GM20000 (cell line): ENCODE data around the gene ADK.

ENCODE experiments used
- DNase-seq: peaks from one replicate; pipeline ENCODE4 v3.0.0; 2012; ENCODE audit warnings: low spot score
- TF ChIP-seq, protein P1 (sequence below): IDR thresholded peaks from 2 replicates; pipeline ENCODE4 v1.5.1; 2012; ENCODE audit warnings: mild to moderate bottlenecking, control low read depth; ENCODE audit errors: extremely low read depth, missing control alignments

Gene ADK

DNA sequence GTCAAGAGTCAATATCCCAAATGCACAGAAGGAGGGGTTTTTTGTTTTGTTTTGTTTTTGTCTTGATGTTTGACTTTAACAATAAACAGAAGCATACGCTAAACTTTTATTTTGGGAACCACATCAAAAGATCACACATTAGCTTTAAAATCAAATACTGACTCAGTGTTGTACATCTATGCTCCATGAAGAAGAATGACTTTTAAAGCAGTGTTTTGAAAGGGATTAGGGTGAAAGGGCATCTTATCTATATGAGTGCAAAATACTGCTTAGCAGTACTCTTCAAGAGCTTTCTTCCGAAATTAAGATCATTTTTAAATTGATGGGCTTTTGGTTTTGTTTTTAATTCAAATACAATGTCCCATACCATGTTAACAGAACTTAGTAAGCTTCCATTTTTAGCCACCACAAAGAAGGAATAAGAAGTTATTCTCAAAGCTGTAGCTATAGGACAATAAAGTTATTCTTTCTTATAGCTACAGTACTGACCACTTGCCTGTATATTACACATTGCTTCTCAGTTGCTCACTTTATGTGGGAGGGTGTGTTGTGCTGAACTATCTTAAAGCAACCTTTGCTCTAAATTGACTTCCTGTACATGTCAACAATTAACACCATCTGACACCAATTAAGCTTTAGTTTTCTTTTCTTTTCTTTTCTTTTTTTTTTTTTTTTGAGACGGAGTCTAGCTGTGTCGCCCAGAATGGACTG is 531.1 kb downstream of the ADK start:
- TF ChIP-seq, protein P1, sequence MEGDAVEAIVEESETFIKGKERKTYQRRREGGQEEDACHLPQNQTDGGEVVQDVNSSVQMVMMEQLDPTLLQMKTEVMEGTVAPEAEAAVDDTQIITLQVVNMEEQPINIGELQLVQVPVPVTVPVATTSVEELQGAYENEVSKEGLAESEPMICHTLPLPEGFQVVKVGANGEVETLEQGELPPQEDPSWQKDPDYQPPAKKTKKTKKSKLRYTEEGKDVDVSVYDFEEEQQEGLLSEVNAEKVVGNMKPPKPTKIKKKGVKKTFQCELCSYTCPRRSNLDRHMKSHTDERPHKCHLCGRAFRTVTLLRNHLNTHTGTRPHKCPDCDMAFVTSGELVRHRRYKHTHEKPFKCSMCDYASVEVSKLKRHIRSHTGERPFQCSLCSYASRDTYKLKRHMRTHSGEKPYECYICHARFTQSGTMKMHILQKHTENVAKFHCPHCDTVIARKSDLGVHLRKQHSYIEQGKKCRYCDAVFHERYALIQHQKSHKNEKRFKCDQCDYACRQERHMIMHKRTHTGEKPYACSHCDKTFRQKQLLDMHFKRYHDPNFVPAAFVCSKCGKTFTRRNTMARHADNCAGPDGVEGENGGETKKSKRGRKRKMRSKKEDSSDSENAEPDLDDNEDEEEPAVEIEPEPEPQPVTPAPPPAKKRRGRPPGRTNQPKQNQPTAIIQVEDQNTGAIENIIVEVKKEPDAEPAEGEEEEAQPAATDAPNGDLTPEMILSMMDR: no peak
- no peak for DNase-seq

DNA sequence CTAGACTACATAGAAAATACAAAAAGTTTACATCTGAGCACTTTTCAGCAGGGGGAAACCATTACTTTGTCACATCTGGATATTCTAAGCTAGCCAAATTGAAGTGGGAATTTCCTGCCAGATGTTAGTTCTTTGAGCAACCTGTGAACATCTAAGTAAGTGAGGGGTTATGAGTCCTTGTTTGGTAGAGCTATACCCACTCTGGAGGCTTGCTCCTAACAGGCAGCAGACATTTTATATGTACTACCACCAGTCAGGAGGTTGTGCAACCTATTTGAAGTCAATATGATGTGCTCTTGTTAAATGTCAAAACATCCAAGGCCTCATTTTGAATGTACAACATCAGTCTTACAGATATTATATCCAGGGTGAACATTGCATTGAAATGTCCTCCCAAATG is 532.0 kb downstream of the ADK start:
- DNase-seq: no peak
- TF ChIP-seq, protein P1: no peak

DNA sequence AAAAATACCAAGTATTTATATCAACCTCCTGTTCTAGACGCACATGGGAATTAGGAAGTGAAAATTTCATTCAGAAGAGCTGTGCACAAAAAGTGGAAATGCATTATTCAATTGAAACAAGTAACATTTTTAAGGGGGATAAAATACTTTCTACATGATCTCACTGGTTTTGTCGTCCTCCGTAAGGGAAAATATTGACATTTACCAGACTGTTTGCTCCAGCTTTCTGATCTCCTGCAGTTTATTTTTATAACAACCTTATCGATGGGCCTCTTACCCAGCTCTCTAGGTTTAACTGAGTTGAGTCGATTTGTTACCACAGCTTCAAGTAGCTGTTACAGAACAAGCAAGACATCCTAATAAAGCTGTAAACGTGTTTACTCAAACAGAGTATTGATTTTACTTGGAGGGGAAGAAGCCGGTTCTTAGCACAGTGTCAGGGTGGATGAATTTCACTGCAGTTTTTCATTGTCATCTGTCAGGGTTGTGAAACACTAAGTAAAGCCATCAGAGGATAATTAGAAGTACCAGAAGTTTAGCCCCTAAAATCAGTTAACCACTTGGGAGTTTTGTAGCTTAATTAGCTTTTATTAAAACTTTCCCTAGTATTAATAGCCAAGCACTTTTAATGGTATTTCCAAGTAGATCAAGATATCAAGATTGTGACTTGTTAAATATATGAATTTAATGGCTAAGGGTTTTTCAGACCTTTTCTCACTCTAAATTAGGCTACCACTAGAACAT is 532.8 kb downstream of the ADK start:
- TF ChIP-seq, protein P1: no peak
- DNase-seq: no peak

DNA sequence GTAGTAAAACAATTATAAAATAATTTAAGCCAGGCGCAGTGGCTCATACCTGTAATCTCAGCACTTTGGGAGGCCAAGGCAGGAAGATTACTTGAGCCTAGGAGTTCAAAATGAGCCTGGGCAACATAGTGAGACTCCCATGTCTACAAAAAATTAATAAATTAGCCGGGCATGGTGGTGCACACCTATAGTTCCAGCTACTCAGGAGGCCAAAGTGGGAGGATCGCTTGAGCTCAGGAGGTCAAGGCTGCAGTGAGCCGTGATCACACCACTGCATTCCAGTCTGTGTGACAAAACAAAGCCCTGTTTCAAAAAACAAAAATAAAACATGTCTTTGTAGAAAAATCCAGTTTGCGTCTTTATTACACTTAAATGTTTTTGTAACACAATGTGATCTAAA is 533.4 kb downstream of the ADK start:
- no peak for DNase-seq
- TF ChIP-seq, protein P1: no peak

DNA sequence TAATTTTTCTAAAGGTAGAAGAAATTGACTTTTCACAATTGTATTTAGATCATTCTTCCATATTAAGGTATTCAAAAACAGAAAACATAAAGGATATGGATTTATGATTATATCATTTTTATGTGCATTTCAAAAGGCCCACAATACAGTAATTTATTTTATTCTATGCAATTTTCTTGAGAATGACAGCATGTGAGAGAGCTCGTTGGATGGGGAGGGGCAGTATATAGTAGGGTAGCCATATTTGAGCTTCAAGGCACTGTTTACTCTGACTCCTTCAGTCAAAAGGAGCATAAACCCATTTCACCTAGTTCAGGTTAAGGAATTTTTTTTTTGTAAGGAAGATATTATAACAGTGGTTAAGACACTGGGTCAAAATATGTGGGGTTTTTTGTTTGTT is 534.5 kb downstream of the ADK start:
- TF ChIP-seq, protein P1: no peak
- DNase-seq: no peak

DNA sequence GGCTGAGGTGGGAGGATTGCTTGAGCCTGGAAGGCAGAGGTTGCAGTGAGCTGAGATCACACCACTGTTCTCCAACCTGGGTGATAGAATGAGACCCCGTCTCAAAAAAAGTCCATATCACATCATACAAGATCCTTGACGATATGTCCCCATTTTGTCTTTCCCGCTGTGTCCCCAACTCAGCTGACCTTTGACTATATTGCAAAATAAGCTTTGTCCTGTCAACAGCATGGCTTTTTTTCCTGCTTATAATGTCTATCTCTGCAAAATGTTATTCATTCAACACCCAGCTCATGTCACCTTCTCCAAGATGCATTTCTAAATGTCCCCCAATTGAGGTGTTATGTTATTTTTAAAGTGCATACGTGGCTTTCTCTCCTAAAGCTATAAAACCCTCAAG is 539.4 kb downstream of the ADK start:
- no peak for DNase-seq
- TF ChIP-seq, protein P1: no peak

DNA sequence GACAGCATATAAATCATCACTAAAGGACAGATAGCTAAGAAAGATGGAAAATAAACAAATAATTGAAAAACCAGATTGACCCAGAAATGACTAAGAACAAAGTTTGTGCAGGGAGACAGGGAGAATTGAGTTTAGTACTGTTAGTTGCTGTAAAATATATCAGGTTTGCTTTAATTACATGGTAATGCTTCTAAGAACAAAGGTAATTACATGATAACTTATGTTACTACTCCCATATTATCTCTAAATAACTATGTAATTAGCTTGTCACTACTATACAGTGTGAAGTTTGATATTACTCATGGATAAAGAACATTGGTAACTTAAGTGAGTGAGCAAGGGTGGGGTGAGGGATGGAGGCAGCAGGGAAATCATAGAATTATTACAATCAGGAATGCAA is 540.1 kb downstream of the ADK start:
- DNase-seq: no peak
- TF ChIP-seq, protein P1: no peak
